Brain microvascular endothelial cell (primary cell): ENCODE results near the gene ADIG.
A peak's percentile ranks its signal among the peaks of the same experiment; 100 is the strongest.

Experiments
- DNase-seq: peaks from one replicate; pipeline ENCODE4 v3.0.0-alpha.2; 2020
- H3K27ac ChIP-seq: fragments of 250-450 bp; sonication (Bioruptor Pico); 2 replicates; pipeline ENCODE4 v1.5.1; 2020; ENCODE audit warnings: mild to moderate bottlenecking, moderate library complexity
- H3K27me3 ChIP-seq: fragments of 250-450 bp; sonication (Bioruptor Pico); replicated peaks from 2 replicates; pipeline ENCODE4 v1.5.1; 2020; ENCODE audit warnings: mild to moderate bottlenecking
- H3K36me3 ChIP-seq: fragments of 250-450 bp; sonication (Bioruptor Pico); replicated peaks from 2 replicates; pipeline ENCODE4 v1.5.1; 2020; ENCODE audit warnings: mild to moderate bottlenecking
- H3K4me3 ChIP-seq: 2 replicates; pipeline ENCODE4 v1.5.1; 2011; ENCODE audit warnings: low read depth, mild to moderate bottlenecking, control low read depth, low read length, moderate library complexity
- in situ Hi-C: cut with HindIII; loops from 2 replicates; pipeline ENCODE4 v1.10.0; 2017; ENCODE audit warnings: low sequenced_read_pairs, low pct_ligation_motif_present
- TF ChIP-seq, protein P1 (sequence below): IDR thresholded peaks from 2 replicates; pipeline ENCODE4 v1.5.1; 2011; ENCODE audit warnings: low read depth, mild to moderate bottlenecking, moderate library complexity, low read length, control low read depth, inconsistent platforms; ENCODE audit errors: missing control alignments

The ADIG gene

DNA sequence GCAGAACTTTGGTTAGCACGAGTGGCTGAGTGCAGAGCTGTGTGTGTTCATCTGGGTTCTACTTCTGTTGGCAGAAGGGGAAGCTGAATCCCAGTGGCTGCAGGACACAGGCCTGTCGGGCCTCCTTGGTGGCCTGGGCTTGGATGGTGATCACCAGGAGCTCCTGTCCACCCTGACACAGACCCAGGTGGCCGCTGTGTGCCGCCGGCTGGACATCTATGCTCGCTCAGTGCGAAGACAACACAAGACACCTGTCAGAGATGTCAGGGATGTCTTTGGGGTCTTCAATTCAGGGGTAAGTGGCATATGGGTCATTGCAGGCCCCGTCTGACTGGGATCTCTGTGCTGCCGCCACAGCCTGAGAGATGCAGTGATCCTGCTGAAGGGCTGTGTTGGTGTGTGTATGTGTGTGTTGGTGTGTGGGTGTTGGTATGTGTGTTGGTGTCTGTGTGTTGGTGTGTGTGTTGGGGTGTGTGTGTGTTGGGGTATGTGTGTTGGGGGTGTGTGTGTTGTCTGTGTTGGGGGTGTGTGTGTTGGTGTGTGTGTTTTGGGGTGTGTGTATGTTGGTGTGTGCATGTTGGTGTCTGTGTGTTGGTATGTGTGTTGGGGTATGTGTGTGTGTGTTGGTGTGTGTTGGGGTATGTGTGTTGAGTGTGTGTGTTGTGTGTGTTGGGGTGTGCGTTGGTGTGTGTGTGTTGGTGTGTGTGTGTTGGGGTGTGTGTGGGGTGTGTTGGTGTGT, 46.1 kb downstream of the ADIG start:
- Histone ChIP-seq H3K27ac (no peak overlapping the region), H3K4me3 (no peak overlapping the region), H3K27me3 (peaks cover 1% of the 10 kb centered on the region), H3K36me3 (no peaks in the 10 kb centered on the region)
- in situ Hi-C loops, result loop anchor here (25.0 kb wide), 1 partner anchor 110 kb away; the partner anchor contains the start of gene ACTR5
- TF ChIP-seq, protein P1, sequence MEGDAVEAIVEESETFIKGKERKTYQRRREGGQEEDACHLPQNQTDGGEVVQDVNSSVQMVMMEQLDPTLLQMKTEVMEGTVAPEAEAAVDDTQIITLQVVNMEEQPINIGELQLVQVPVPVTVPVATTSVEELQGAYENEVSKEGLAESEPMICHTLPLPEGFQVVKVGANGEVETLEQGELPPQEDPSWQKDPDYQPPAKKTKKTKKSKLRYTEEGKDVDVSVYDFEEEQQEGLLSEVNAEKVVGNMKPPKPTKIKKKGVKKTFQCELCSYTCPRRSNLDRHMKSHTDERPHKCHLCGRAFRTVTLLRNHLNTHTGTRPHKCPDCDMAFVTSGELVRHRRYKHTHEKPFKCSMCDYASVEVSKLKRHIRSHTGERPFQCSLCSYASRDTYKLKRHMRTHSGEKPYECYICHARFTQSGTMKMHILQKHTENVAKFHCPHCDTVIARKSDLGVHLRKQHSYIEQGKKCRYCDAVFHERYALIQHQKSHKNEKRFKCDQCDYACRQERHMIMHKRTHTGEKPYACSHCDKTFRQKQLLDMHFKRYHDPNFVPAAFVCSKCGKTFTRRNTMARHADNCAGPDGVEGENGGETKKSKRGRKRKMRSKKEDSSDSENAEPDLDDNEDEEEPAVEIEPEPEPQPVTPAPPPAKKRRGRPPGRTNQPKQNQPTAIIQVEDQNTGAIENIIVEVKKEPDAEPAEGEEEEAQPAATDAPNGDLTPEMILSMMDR, result no peak
- DNase-seq, result no peak

DNA sequence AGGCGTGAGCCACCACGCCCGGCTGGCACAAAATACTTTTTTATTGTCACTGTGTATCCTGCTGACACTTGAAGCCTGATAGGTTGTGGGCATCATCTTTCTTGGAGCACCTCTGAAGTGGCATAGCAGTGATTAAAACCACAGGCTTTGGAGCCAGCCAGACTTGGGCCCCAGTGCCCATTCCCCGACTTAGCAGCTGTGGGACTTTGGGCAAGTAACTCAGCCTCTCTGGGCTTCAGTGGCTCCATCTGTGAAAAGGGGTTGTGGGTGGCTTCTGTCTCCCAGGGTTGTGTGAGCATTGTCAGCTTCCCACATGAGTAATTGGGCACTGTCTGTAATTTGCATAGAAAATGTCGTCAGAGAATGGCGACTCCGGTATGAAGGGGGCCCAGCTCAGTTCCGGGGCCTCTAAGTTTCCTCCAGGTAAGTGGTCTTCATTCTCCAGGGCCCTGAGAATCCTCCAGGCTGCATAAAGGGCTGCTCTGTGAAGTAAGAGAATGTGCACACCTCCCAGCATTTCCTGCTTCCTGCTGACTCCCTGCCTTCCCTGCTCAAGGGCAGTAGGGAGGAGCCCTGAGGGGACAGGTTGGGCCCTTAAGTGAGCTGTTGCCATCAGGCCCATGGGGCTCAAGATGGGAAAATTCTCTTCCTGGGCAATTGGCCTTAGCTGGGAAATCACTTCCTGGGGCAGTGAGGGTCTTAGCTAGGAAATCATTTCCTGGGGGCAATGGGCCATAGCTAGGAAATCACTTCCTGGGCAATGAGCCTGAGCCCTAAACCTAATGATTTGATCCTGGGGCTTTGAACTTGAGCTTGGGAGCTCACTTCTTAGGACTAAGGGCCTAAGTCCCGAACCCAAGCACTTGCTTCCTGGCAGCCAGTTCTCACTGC, 47.8 kb downstream of the ADIG start:
- H3K4me3 ChIP-seq, result no peak overlapping the region
- no peak for DNase-seq
- H3K36me3 ChIP-seq, result no peaks in the 10 kb centered on the region
- H3K27me3 ChIP-seq, result no peaks in the 10 kb centered on the region
- TF ChIP-seq, protein P1, result no peak
- in situ Hi-C loops, result loop anchor here (25.0 kb wide), 1 partner anchor 108 kb away; the partner anchor contains the start of gene ACTR5
- H3K27ac ChIP-seq, result no peak overlapping the region

DNA sequence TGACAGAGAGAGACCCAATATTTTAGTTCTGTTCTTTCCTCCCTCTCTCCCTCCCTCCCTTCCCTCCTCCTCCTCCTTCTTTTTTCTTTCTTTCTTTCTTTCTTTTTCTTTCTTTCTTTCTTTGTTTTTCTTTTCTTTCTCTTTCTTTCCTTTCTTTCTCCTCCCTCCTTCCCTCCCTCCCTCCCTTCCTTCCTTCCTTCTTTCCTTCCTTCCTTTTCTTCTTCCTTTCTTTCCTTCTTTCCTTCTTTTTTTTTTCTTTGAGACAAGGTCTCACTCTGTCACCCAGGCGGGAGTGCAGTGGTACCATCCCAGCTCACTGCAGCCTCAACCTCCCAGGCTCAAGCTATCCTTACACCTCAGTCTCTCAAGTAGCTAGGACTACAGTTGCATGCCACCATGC, 49.0 kb downstream of the ADIG start:
- Histone ChIP-seq H3K27me3 (no peaks in the 10 kb centered on the region), H3K36me3 (no peaks in the 10 kb centered on the region), H3K27ac (no peak overlapping the region), H3K4me3 (no peak overlapping the region)
- TF ChIP-seq, protein P1, result no peak
- in situ Hi-C loops, result loop anchor here (25.0 kb wide), 1 partner anchor 107 kb away; the partner anchor contains the start of gene ACTR5
- DNase-seq, result no peak

DNA sequence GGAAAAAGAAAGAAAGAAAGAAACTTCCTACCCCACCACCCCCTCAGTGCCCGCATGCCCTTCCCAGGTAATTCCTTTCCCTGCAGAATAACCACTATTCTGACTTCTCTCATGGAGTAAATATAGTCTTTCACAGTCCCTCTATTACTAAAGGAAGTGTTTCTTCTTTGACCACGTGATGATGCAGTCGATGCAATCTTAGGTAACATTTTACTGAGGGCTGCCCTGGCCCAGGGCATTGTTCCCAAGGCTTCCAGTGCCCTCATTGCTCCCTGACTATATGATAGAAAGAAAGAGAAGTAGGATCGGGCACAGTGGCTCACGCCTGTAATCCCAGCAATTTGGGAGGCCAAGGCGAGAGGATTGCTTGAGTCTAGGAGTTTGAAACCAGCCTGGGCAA, 49.7 kb downstream of the ADIG start:
- in situ Hi-C loops, result loop anchor here (25.0 kb wide), 1 partner anchor 107 kb away; the partner anchor contains the start of gene ACTR5
- no peak for DNase-seq
- H3K27ac ChIP-seq, result no peak overlapping the region
- no peak overlapping the region for H3K4me3 ChIP-seq
- no peaks in the 10 kb centered on the region for H3K36me3 ChIP-seq
- TF ChIP-seq, protein P1, result no peak
- H3K27me3 ChIP-seq, result no peaks in the 10 kb centered on the region

DNA sequence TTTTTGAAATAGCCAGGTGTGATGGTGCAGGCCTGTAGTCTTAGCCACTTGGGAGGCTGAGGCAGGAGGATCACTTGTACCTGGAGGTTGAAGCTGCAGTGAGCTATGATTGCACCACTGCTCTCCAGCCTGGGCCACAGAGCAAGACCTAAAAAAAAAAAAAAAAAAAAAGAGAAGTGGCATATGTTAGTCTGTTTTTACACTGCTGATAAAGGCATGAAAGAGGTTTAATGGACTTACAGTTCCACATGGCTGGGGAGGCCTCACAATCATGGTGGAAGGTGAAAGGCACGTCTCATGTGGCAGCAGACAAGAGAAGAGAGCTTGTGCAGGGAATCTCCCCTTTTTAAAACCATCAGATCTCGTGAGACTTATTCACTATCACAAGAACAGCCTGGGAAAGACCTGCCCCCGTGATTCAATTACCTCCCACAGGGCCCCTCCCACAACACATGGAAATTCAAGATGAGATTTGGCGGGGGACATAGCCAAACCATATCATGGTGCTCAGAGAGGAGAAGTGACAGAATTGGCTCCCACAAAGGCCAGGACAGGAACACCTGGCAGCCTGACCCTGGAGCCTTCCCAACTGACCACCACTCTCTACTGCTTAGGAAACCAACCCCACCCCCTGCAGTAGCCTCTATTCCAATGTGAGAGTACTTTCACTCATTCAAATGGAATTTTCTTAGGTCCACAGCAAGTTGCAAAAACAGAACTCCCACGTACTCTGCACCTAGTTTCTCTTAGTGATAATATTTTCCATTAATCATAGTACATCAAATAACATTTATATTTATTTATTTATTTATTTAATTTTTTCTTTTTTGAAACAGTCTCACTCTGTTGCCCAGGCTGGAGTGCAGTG, 50.4 kb downstream of the ADIG start:
- Histone ChIP-seq H3K27ac (no peak overlapping the region), H3K27me3 (no peaks in the 10 kb centered on the region), H3K36me3 (no peaks in the 10 kb centered on the region), H3K4me3 (no peak overlapping the region)
- in situ Hi-C loops, result loop anchor here (25.0 kb wide), 1 partner anchor 106 kb away; the partner anchor contains the start of gene ACTR5
- TF ChIP-seq, protein P1, result no peak
- peak; percentile 29 for DNase-seq
